HG02885 (cell line): ENCODE measurements around the gene RNF38.
"Not testable (repeated sequence)": the region's sequence is repeated elsewhere in the genome, so short reads cannot be mapped to it uniquely, and the experiment has no call there.

Experiments
- ATAC-seq: cut with Tn5 transposase; IDR thresholded peaks from one replicate; pipeline ENCODE4 v1.9.1; 2021; ENCODE audit warnings: mild to moderate bottlenecking; ENCODE audit not compliant: unreplicated experiment, poor library complexity

RNF38 gene

GRCh38 chr9:36337002-36337401 lies 63.1 kb downstream of the RNF38 start:
- ATAC-seq, result no peak

- ATAC-seq, result no peak
Measured at GRCh38 chr9:36336131-36336907, 63.8 kb downstream of the RNF38 start.

- ATAC-seq, result no peak
Measured at GRCh38 chr9:36332006-36332405, 68.1 kb downstream of the RNF38 start.

DNA sequence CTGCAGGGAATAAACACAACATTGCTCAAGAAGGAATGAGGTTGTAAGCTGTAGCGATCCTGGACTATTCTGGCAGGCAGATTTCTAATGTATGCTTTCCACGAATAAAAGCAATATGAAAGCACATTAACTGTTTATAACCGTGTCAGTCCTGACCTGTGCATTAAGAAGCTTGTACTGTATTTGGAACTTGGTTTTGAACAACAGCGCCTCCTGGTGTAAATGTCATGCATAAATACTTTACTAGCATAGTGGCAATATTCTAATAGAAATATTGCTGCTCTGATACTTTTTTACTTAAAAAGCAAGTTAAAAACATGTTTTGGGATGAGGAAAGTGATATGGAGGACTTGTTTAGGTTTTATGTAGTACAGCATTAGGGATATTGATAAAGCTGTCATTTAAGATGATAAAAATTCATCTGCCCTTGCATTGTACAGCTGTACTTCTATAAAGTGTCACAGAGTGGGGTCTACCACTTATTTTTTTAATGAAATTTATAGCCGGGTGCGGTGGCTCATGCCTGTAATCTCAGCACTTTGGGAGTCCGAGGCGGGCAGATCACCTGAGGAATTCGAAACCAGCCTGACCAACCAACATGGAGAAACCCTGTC lies 71.2 kb downstream of the RNF38 start:
- ATAC-seq, result no peak

GRCh38 chr9:36325081-36325828 lies 74.8 kb downstream of the RNF38 start:
- no peak for ATAC-seq

- ATAC-seq, result no peak
Measured at GRCh38 chr9:36323926-36324325, 76.1 kb downstream of the RNF38 start.

GRCh38 chr9:36322462-36322861 lies 77.6 kb downstream of the RNF38 start:
- ATAC-seq, result no peak

DNA sequence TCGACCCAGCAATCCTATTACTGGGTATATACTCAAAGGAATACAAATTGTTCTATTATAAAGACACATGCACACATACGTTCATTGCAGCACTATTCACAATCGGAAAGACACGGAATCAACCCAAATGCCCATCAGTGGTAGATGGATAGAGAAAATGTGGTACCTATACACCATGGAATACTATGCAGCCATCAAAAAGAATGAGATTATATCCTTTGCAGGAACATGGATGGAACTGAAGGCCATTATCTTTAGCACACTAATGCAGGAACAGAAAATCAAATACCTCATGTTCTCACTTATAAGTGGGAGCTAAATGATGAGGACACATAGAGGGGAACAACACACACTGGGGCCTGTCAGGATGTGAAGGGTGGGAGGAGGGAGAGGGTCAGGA lies 78.2 kb downstream of the RNF38 start:
- ATAC-seq, result not testable (repeated sequence)

DNA sequence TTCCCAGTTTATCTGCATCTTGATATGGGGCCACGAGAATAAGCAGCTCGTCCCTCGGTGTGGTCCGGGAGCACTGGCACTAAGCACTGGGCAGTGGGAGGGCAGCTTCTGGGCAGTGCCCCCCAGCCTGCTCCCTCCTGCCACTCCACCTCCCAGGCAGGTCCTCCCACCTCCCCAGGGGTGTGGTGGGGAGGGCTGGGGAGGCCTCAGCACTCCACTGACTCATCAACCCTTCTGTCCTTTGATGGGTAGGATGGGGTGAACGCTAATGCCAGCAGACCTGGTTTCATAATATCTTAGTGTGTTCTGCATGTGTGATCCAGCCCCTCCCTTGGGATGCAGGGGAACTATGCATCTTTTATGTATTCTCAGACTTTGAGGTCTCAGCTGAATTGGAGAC lies 79.6 kb downstream of the RNF38 start:
- ATAC-seq, result no peak

DNA sequence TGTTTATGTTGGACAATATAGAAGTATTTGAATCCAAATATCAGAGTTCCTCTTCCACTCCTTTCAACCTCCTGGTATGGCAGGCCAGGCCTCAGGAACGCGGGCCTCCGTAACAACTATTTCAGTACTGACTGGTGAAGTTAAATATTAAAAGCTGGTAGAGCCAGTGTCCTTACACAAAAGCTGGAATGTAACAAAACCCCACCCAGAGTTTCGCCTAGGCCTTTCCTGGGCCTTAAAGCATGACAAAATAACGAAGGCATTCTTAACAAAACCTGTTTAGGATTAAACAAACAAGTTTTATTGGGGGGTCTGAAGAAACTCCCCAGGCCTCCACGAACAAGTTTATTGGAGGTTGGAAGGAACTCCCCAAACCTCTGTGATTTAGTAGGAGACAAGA lies 80.3 kb downstream of the RNF38 start:
- no peak for ATAC-seq

DNA sequence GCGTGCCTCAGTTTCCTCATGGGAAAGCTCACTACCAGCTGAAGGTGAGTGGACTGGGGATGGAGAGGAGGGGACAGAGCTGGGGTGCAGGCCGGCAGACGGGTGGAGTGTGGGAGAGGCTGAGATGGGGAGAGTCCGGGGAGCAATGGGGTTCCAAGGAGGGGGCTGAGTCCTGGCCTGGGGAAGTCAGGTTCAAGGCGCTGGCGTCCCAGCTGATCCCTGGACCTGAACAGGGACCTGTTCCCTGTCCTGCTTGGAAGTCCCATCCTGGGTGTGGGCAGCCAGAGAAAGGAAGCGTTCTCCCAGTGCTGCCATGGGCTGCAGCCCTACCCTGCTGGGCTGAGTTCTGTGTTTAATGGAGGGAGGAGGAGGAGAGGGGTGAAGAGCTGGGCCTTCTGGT lies 80.9 kb downstream of the RNF38 start:
- ATAC-seq, result no peak

DNA sequence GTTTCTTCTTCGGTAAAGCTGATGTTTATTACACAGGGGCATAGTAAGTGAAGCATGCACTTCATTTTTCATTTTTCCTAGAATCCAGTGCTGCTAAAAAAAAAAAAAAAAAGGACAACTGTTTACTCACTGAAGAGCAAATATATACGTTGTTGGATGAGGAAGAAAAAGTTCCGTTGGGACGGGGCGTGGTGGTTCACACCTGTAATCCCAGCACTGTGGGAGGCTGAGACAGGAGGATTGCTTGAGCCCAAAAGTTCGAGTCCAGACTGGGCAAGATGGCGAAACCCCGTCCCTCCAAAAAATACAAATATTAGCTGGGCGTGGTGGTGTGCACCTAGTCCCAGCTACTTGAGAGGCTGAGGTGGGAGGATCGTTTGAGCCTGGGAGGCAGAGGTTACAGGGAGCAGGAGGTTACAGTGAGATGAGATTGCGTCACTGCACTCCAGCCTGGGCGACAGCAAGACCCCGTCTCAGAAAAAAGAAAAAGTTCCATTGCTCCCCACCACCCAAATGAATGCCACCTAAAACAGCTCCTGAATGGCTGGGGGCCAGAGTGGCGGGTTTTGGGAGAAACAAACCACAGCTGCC lies 81.8 kb downstream of the RNF38 start:
- ATAC-seq, result no peak

GRCh38 chr9:36317766-36318165 lies 82.3 kb downstream of the RNF38 start:
- no peak for ATAC-seq

DNA sequence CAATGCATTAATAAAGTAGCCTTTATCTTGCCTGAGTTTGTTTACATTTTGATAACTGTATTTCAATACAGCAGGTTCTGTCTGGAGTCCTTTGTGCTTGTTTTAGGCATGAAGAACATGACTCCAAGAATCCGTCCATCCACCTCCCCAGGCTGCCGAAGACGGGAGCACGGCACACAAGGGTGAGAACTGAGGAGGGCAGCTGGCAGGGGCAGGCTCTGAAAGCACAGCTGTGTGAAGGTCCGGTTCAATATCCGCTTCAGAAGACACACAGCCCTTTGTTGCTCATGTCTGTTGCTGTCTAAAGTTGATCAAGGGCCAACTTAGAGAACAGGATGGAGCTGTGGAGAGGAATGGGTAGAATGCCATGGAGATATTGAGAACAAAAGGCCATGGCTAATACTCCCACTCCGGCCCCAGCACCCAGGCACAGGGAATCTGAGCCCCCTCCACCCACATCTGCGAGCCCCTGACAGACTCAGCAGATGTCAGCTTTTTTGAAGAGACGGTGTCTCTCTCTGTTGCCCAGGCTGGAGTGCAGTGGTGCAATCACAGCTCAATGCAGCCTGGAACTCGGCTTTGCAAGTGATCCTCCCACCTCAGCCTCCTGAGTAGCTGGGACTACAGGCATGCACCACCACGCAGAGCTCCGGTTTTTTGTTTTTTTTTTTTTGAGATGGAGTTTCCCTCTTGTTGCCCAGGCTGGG lies 83.3 kb downstream of the RNF38 start:
- ATAC-seq, result no peak

GRCh38 chr9:36316049-36316448 lies 84.0 kb downstream of the RNF38 start:
- ATAC-seq, result no peak

GRCh38 chr9:36315283-36315682 lies 84.8 kb downstream of the RNF38 start:
- ATAC-seq, result no peak

GRCh38 chr9:36314740-36315139 lies 85.3 kb downstream of the RNF38 start:
- ATAC-seq, result no peak

DNA sequence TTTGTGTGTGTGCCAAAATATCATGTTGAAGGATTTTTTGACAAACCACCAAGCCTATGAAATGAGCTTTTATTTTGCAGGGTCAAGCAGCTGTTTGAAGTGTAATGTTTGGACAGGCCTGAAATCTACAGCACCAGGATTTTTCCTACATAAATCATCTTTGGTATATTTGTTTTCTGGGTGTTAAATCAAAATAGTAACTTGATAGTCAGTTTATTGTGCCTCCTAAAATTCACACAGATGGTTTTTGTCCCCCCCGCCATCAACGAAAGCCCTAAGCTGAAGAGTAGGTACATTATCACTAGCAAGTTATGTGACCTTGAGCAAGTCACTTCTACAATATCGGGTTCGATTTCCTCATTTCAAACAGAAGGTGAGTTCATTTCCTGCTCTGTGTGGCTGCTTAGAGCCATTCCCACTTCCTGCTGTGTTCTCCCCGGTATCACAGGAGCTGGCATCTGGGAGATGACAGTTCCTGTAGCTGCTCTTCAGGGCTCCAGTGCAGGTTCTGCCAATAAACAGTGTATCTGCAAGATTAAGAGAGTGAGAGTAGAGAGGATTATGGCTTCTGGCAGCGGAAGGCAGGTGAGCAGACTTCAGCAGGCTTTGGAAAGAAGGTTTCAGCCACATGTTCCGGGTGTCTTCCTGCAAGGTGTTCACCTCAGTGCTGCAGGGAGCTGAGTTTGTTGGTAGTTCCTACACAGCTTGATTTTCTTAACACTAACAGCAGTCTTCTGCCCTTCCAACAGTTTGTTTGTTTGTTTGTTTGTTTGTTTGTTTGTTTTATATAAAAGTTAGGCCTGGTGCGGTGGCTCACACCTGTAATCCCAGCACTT lies 93.4 kb downstream of the RNF38 start:
- no peak for ATAC-seq

GRCh38 chr9:36304366-36304765 lies 95.7 kb downstream of the RNF38 start:
- not testable (repeated sequence) for ATAC-seq

DNA sequence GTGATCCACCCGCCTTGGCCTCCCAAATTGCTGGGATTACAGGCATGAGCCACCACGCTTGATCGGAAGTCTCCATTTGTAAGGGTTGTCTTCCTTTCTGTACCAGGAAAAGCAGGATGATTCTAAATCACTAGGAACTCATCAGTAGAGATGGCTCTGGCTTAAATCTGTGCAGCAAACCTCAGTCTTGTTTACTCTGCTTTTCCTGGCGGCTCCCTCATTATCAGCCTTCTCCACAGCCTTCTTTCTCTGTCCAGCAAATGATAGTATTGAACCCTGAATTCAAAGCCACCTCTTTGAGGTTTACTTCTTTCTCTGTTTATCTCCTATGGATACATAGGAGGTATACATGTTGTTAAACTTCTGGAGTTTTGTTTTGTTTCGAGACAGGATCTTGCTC lies 98.8 kb downstream of the RNF38 start:
- no peak for ATAC-seq
